Measurements from ENCODE around the gene GRIN1.

DNA sequence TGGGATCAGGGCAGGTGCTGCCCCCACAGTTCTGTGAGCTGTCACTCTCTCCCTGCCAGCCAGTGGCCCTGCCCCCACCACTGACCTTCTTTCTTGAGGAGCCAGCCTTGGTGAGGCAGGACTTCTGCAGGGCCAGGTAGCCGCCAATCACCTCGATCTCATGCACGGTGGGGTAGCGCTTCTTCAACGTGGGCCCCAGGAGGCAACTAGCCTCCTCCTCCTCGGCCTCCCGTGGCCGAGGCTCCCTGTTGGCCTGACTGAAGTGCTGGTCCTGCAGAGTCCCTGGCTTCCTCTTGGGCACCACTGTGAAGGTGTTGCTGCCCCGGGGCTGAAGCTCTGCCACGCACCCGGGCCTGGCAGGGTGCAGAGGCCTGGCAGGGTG lies 59.9 kb downstream of the GRIN1 start:
- TF ChIP-seq, protein P1, sequence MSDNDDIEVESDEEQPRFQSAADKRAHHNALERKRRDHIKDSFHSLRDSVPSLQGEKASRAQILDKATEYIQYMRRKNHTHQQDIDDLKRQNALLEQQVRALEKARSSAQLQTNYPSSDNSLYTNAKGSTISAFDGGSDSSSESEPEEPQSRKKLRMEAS (IDR thresholded peaks at IDR 0.05): no peak
- no peak for TF ChIP-seq POLR2A (IDR thresholded peaks at IDR 0.05; ENCODE audit: low read length)
- TF ChIP-seq, protein P2, sequence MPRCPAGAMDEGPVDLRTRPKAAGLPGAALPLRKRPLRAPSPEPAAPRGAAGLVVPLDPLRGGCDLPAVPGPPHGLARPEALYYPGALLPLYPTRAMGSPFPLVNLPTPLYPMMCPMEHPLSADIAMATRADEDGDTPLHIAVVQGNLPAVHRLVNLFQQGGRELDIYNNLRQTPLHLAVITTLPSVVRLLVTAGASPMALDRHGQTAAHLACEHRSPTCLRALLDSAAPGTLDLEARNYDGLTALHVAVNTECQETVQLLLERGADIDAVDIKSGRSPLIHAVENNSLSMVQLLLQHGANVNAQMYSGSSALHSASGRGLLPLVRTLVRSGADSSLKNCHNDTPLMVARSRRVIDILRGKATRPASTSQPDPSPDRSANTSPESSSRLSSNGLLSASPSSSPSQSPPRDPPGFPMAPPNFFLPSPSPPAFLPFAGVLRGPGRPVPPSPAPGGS (IDR thresholded peaks at IDR 0.05): no peak
